ENCODE data around the gene IL31RA.
"Not testable (repeated sequence)": the region's sequence is repeated elsewhere in the genome, so short reads cannot be mapped to it uniquely, and the experiment has no call there.

The IL31RA gene

DNA sequence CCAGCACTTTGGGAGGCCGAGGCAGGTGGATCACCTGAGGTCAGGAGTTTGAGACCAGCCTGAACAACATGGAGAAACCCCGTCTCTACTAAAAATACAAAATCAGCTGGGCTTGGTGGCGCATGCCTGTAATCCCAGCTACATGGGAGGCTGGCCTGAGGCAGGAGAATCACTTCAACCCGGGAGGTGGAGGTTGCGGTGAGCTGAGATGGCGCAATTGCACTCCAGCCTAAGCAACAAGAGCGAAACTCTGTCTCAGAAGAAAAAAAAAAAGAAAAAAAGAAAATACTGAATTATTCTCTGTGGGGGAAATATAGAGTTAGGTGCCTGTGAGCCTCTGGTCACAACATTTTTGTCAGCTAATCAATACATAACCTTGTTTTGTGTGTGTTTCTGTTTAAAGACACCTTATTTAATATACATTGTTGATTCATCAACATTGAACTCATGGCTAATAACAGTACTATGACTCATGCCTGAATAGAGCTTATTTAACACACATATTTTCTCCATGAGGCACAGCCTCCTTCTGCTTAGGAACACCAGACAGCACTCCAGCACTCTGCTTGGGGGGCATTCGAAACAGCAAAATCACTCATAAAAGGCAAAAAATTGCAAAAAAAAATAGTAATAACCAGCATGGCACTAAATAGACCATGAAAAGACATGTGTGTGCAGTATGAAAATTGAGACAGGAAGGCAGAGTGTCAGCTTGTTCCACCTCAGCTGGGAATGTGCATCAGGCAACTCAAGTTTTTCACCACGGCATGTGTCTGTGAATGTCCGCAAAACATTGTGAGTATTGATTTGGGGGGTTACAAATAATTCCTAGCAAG, at the start of gene IL31RA:
IL31RA (plus strand) TSS at position 519 of the 836 bp plus-strand sequence; CDS start at position 733, 214 bp downstream.
- no peak for DNase-seq (ENCODE audit: low read depth in 2 of 2, low spot score in 1 of 2)

DNA sequence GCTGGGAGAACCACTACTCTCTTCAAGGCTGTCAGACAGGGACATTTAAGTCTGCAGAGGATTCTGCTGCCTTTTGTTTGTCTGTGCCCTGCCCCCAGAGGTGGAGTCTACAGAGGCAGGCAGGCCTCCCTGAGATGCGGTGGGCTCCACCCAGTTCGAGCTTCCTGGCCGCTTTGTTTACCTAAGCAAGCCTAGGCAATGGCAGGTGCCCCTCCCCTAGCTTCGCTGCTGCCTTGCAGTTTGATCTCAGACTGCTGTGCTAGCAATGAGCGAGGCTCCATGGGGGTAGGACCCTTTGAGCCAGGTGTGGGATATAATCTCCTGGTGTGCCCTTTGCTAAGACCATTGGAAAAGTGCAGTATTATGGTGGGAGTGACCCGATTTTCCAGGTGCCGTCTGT, 42.3 kb upstream of the IL31RA start:
- not testable (repeated sequence) for DNase-seq (ENCODE audit: low read depth in 2 of 2, low spot score in 1 of 2)

DNA sequence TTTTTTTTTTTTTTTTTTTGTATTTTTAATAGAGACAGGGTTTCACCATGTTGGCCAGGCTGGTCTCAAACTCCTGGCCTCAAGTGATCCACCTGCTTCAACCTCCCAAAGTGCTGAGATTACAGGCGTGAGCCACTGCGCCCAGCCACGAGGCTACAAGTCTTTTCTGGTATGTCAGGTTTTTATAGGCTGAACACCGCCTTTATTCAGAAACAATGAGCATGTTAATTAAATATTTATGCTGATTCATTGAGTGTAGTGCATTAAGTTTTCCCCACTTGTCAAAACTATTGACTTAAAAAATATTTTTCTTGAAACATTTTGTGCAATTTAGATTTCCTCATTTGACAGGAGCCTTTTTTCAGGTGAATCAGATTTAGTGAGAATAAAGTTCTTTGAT, 35.2 kb upstream of the IL31RA start:
- not testable (repeated sequence) for DNase-seq (ENCODE audit: low read depth in 2 of 2, low spot score in 1 of 2)

DNA sequence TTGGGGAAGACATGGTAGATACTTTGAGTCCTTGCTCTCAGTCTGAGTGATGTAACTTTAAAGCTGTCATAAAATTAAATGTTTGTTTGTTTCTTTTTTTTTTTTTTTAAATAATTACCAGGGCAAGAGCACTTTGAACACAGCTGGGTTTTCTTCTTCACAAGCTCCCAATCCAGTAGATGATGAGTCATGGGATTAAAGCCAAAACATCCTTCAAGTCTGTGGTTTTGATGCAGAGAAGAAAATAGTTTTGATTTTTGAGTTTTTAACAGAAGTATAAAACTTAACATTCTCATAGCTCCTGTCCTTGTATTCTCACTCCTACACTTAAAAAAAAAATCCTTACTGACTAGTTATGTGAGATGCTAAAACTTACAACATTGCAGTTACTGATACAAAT, 34.8 kb upstream of the IL31RA start:
- no peak for DNase-seq (ENCODE audit: low read depth in 2 of 2, low spot score in 1 of 2)

DNA sequence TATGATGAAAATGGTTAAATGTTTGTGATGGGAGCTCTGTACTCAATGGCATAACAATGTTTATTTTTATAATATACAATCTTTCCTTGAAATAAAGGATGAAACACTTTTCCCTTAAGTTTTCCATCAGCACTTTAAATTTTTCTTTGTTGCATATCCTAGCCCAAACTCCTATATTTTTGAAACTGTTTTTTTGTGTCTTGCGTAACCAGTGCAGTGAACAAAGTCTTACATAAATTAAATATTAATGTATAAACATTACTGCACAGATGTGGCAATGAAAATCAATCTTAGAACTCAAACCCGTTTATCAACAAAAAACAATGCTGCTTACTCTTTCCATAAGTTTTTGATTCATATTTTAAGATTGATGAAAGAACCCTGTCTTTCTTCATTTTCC, 34.1 kb upstream of the IL31RA start:
- DNase-seq (ENCODE audit: low read depth in 2 of 2, low spot score in 1 of 2): no peak

DNA sequence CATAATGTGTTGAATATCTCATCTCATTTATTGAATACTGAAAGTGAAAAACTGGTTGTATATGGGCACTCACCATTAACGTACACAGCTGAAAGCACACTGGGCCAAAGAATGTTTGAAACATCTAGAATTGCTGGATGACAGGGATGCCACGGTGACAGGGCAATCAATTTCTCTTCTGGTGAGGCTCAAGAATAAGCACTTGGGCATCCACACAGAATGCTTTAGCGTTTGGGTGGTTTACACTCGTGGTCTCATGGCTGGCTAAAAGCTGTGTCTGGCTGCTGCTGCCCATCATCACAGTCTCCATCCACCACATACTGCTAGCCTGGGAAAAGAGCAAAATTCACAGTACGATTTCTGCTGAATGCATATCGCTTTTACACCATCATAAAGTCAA, 30.7 kb upstream of the IL31RA start:
- DNase-seq (ENCODE audit: low read depth in 2 of 2, low spot score in 1 of 2): no peak

DNA sequence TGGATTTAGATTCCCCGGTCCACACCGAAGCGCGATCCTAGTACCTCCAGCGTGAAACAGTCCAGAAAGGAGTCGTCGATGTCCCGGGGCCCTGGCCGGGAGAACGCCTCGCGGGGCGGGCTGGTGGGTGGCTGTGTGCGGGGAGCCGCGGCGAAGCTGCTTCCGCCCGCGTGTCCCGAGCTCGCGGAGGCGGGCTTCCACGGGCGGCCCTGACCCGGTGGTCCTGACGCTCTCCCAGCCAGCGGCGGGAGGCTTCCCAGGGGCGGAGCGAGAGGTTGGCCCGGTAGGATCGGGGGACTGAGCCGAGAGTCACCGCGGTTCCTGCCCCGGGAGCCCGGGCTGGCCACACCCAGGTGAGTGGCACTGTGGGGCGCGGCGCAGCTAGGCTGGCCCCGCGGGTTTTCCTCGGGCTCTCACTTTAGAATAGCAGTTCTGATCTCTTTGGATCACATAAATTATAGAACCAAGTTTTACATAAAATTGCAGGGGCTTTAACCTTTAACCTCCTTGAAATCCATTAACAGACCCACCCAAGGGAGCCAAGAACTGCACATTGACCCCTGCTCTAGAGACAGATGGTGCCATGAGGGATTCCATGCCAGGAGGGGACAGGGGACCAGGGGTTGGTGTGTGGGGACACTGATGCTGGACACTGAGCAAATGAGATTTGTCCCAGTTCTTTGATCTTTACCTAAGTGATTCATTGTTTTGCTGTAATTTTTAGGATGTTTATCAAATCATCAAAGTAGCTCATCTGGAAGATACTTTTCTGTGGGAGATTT, 29.2 kb upstream of the IL31RA start:
- no peak for DNase-seq (ENCODE audit: low read depth in 2 of 2, low spot score in 1 of 2)

DNA sequence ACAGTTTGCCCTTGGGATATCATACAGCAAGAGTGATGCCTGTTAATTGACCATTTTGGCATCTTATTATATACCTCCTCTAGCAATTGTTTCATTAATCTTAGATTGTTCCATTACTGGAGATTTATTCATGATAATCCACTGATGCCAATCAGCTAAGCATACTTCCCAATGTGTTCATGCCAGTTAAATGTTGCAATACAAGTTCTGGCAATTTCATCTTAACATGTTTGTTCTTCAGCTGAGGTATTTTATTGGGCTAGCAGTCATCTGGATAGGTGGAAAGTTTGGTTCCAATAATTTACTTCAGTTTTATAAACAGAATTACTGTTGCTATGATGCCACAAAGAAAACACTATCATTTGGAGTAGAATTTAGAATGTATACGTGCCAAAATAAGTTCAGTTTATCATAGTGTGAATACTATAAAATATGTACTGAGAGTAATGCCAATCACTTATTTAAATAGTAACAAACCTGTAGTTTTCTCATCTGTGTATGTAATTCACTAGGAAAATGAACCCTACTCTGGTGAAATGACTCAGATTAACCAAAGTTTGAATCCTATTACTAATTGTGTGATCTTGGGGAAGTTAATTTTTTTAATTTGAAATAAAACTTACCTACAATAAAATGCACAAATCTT, 27.9 kb upstream of the IL31RA start:
- DNase-seq (ENCODE audit: low read depth in 2 of 2, low spot score in 1 of 2): no peak

DNA sequence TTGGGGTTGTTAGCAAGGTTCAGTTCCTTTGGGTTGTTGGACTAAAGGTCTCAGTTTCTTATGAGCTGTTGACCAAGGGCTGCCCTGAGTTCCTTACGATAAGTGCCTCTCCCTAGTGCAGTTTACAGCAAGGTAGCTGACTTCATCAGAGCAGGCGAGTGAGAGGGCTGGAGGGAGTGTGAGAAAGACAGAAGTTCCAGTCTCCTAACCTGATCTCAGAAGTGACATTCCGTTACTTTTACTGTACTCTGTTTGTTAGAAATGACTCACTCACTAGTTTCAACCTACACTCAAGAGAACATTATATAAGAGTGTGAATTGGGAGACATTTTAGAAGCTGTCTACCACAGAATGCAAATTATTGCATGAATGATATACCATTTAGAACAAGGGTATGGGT, 21.2 kb upstream of the IL31RA start:
- no peak for DNase-seq (ENCODE audit: low read depth in 2 of 2, low spot score in 1 of 2)

DNA sequence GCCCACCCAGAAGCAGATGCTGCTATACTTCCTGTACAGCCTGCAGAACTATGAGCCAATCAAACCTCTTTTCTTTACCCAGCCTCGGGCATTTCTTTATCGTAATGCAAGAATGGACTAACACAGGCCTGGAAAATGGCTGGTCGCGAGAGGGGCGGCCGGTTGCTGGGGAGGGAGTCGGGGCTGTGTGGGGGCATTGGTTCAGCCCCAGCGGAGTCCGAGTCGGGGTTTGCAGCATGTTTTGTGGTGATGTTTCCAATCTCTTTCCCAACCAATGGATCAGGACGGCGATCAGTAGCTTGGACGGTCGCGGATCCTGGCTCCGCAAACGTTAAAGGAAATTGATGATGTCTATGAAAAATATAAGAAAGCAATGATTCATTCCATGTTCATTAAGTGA, 18.7 kb upstream of the IL31RA start:
- DNase-seq (ENCODE audit: low read depth in 2 of 2, low spot score in 1 of 2): no peak

DNA sequence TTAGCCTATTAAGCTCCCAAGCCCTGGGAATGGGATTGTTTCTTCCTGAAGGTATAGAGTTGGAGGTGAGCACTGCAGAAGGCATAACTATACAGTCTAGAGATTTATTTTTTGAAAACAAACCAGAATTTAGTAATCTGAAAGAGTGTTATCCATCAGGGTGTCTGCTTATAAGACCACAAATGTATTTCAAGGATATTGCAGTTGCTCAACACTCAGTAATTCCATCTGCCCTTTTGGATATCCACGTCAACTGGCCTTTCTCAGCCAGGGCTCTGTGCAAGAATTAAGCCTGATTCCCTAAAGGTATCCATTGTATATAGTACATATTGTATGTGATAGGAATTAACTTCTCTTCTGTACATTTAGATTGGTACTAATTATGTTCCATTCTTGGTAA, 15.0 kb upstream of the IL31RA start:
- DNase-seq (ENCODE audit: low read depth in 2 of 2, low spot score in 1 of 2): no peak

DNA sequence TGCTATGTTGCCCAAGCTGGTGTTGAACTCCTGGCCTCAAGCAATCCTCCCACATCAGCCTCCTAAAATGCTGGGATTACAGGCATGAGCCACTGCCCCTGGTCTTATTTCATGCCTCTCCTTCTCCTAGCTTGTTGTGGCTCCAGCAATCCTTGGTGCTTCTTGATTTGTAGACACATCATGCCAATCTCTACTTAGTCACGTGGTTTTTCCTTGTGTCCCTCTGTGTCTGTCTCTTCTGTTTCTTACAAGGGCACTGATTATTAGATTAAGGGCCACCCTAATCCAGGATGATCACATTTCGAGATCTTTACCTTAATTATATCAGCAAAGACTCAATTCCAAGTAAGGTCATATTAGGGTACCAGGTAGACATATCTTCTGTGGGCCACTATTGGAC, 9.2 kb upstream of the IL31RA start:
- no peak for DNase-seq (ENCODE audit: low read depth in 2 of 2, low spot score in 1 of 2)

DNA sequence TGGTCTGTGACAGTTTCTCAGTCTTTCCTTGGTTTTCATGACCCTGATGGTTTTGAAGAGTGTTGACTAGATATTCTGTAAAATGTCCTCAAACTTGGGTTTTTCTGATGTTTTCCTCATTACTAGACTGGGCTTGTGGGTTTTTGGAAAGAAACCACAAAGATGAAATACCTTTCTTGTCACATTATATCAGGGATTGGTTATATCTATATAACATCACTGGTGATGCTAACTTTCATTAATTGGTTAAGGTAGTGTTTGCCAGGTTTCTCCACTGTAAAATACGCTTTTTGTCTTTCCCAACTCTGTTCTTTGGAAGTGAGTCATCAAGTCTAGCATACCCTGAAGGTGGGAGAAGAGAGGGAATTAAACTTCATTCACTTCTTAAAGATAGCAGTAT, 3.3 kb upstream of the IL31RA start:
- DNase-seq (ENCODE audit: low read depth in 2 of 2, low spot score in 1 of 2): no peak

DNA sequence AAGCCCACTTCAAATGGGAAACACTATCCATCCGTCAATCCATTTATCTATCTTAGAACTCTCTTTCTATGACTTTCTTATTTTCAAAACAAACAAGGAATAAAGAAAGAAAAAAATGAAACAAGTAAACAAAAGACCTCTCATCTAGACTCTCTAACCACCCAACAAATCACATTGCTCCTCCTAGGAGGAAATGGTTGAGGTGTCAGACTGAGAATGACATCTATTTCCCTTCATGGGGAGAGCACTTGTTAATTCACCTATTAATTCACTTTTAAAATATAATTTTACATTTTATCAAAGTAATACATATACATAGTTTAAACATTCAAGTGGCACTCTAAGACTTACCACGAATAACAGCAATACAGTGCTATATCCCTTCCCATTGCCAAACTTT, 2.4 kb upstream of the IL31RA start:
- no peak for DNase-seq (ENCODE audit: low read depth in 2 of 2, low spot score in 1 of 2)

DNA sequence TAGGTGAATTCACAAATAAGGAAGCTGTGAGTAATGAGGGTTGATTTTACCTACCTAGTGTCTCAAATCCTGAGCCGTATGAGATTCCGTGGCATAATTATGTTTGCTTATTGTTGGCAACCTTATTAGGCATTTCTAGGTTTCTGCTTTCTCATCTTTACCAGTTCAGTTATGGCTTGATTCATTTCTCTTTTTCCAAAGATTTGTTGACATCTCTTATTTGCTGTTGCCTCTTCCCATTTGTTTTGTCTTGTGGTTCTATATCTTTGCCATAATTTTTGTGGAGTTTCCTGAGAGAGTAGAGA, 470 bp downstream of the IL31RA start:
- DNase-seq (ENCODE audit: low read depth in 2 of 2, low spot score in 1 of 2): no peak

DNA sequence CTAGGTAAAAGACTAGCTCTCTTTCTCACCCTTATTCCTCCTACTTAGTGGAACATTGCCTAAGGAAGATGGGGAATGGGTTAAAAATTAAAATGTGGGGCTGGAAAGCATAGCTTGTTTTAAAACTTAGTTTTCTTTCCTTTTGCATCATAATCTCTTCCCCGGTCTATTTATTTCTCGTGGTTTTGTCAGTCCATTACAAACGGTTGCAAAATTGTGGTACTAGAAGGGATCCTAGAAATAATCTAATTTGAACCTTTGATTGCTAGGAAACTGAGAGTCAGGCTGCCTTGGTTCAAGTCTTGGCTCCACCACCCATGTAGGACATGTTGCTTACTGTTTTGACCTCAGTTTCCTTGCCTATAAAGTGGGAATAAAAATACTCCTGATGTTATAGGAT, 1.3 kb downstream of the IL31RA start:
- no peak for DNase-seq (ENCODE audit: low read depth in 2 of 2, low spot score in 1 of 2)

DNA sequence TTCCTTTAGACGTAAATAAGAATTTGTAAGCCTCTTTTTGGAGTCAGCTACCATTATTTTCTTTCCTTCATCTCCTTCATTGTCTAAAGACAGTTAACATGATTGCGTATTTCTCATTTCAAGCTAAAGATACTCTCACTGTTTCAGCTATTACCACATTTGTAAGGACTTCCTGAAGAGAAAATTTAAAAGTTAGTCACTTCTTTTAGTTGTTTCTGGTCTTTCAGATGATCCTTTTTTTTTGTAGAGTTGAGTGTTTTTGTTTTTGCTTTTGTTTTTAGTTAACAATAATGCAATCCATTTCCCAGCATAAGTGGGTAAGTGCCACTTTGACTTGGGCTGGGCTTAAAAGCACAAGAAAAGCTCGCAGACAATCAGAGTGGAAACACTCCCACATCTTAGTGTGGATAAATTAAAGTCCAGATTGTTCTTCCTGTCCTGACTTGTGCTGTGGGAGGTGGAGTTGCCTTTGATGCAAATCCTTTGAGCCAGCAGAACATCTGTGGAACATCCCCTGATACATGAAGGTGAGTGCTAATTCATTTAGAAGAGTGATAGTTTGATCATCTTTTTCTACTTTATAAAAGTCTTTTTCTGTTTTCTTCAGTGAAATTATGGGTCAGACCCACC, 2.0 kb downstream of the IL31RA start:
- no peak for DNase-seq (ENCODE audit: low read depth in 2 of 2, low spot score in 1 of 2)

DNA sequence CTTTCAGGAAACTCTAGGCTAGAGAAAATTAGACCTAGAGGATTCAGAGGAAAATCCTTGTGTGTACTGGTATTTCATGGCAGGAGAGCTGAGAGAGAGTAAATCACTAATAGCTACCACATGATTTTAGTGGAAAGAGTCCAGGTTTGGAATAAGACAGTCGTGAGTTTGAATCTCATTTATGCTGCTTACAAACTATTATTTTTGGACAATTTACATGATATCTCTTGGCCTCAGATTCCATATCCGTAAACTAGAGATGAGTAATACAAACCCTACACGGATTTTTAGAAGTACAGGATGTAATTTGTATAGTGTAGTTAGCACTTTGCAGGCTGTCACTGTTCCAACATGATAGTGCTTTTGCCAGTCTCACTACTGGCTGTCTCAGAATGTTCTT, 2.7 kb downstream of the IL31RA start:
- no peak for DNase-seq (ENCODE audit: low read depth in 2 of 2, low spot score in 1 of 2)

DNA sequence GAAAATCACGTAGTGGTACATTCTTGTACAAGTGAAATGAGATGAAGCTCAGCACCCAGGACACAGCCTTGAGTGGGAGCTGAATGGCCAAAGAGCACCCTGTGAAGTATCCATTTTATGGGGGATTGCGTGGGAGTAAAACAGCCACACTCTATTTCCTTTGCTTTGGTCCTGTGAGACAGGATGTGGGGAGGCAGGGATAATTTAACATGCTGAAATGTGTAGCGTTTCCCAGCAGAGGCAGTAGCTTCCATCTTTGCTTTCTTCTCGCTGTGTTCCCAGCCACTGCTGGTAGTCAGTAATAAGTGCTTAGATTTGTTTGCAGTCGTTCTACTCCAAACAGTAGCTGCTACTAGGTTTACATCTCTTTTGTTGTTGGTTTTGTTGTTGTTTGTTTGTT, 4.4 kb downstream of the IL31RA start:
- no peak for DNase-seq (ENCODE audit: low read depth in 2 of 2, low spot score in 1 of 2)

DNA sequence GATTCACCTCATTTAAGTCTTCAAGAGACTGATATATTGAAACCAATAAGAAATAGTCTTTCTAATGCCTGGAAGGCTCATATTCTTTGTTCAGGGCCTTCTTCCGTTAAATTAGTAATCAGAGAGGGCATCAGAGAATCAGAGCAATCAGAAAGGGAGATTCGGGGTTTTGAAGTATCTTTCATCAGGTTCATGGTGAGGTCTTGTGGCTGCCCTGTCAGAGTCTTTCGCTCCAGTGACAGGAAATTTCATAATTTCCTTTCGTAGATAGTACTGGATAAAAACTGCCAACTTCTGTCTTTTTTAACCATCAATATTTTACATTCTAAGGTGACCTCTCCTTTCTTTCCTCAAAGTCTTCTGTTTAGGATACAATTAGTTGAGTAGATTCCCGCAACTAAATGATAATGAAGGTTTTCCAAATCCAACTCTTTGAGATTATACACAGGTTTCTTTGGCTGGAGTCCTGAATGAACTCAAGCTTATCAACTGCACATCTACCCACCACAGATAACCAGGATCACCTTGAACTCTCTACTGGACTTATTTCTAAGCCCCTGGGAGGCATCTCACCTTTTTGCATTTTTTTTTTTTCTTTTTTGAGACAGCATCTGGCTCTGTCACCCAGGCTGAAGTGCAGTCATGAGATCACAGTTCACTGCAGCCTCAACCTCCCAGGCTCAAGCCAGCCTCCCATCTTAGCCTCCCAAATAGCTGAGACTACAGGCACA, 5.5 kb downstream of the IL31RA start:
- no peak for DNase-seq (ENCODE audit: low read depth in 2 of 2, low spot score in 1 of 2)

DNA sequence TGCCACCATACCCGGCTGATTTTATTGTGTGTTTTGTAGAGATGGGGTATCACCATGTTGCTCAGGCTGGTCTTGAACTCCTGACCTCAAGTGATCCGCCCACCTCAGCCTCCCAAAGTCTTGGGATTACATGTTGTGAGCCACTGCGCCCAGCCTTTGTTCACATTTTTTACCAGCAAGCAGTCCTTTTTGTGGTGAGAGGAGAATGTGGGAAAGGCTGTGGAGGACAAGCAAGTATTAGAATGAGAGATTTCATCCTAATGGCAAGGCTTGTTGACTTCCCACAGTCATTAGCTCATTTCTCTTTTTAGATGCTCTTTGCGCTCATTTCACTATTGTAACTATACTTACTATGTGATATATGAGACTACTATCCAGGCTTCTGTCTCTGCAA, 6.1 kb downstream of the IL31RA start:
- DNase-seq (ENCODE audit: low read depth in 2 of 2, low spot score in 1 of 2): no peak
